Gastrocnemius medialis (tissue), 4 donors: ENCODE data around the gene ENC1. TPM values are rescaled to one million over a fixed set of nuclear protein-coding genes. Genes with fewer than 3 reads are reported as not detected.

Experiments
- ATAC-seq, 2 donors: fragments of 150-250 bp; one replicate each; pipeline ENCODE4 v1.9.1; 2016
- DNase-seq, 2 donors: peaks; one replicate each; pipeline ENCODE4 v3.0.0-alpha.2; 2019
- H3K27ac ChIP-seq, 4 donors: fragments of 200-600 bp; sonication (generic); 1 replicate in 1 of 4; 2 replicates in 3 of 4; pipeline ENCODE4 v1.5.1; 2016 to 2018; ENCODE audit warnings: mild to moderate bottlenecking in 2 of 4, moderate library complexity in 1 of 4
- H3K27me3 ChIP-seq, 3 donors: fragments of 200-600 bp; sonication (generic) in 2 of 3; 1 replicate in 1 of 3; 2 replicates in 2 of 3; pipeline versions ENCODE4 v1.5.1 to v1.6.0; 2016 to 2019; ENCODE audit warnings: mild to moderate bottlenecking in 1 of 3, moderate library complexity in 1 of 3
- H3K36me3 ChIP-seq, 2 donors: fragments of 200-600 bp; sonication (generic) in 1 of 2; one replicate each; pipeline ENCODE4 v1.5.1; 2017 to 2018
- H3K4me1 ChIP-seq, 2 donors: fragments of 200-600 bp; sonication (generic) in 1 of 2; one replicate each; pipeline ENCODE4 v1.5.1; 2016 to 2017; ENCODE audit warnings: mild to moderate bottlenecking in 2 of 2
- H3K4me3 ChIP-seq, 4 donors: fragments of 200-600 bp; sonication (generic) in 3 of 4; 1 replicate in 1 of 4; 2 replicates in 3 of 4; pipeline ENCODE4 v1.5.1; 2016 to 2019; ENCODE audit warnings: mild to moderate bottlenecking in 2 of 4
- H3K9me3 ChIP-seq, 3 donors: fragments of 200-600 bp; sonication (generic) in 2 of 3; 1 replicate in 1 of 3; 2 replicates in 2 of 3; pipeline ENCODE4 v1.5.1; 2016 to 2019
- CTCF ChIP-seq, 5 experiments: fragments of 450-650 bp in 3 of 5; fragments of 200-600 bp in 2 of 5; sonication (generic) in 2 of 5; IDR thresholded peaks in 4 of 5; conservative IDR thresholded peaks in 1 of 5; 1 replicate in 4 of 5; 2 replicates in 1 of 5; pipeline ENCODE4 v1.5.1; 2016 to 2019; ENCODE audit warnings: antibody characterized with exemption in 5 of 5, mild to moderate bottlenecking in 3 of 5, moderate library complexity in 3 of 5
- POLR2A ChIP-seq, 2 donors: fragments of 450-650 bp; IDR thresholded peaks; one replicate each; pipeline ENCODE4 v1.6.1; 2017; ENCODE audit warnings: antibody characterized with exemption in 2 of 2, mild to moderate bottlenecking in 2 of 2, moderate library complexity in 2 of 2
- in situ Hi-C, 4 donors: fragments of 200-750 bp; cut with MboI; loops; one replicate each; pipeline versions ENCODE4 v1.15.0 to v1.8.0; 2017; ENCODE audit warnings: low sequenced_read_pairs in 4 of 4
- intact Hi-C: fragments of 100-400 bp; cut with DNase I; formaldehyde crosslinking; loops from one replicate; pipeline ENCODE4 v1.15.1; 2023; ENCODE audit warnings: low total_unique reads
- total RNA-seq, 4 donors: library from RNA; depleted of rRNA; stranded (reverse); fragments of >200 nt; gene quantifications; one replicate each; pipeline versions ENCODE4 v1.1.0 to v1.2.3, GENCODE V29; 2016

ENC1 gene
- total RNA-seq, 4 donors from 2014 or later = 2.2 to 3.4 (median 2.5) TPM

GRCh38 chr5:74613283-74613682, 27.2 kb downstream of the ENC1 start:
- no peaks in the 10 kb centered on the region for H3K36me3 ChIP-seq
- ATAC-seq (no peak), DNase-seq (no peak)
- in situ Hi-C loops = no loop called here
- TF ChIP-seq POLR2A (IDR thresholded peaks at IDR 0.05) = no peak
- TF ChIP-seq CTCF (IDR thresholded peaks at IDR 0.05 in 4 of 5, conservative IDR thresholded peaks at IDR 0.05 in 1 of 5) = no peak
- no peak overlapping the region for H3K4me3 ChIP-seq
- H3K9me3 ChIP-seq = no peaks in the 10 kb centered on the region
- intact Hi-C loops = no loop called here
- no peaks in the 10 kb centered on the region for H3K27me3 ChIP-seq
- H3K27ac ChIP-seq = no peak overlapping the region
- H3K4me1 ChIP-seq = no peaks in the 10 kb centered on the region

GRCh38 chr5:74612045-74612444, 28.5 kb downstream of the ENC1 start:
- no peaks in the 10 kb centered on the region for H3K9me3 ChIP-seq
- ATAC-seq = no peak
- no peak for DNase-seq
- no peak overlapping the region for H3K4me3 ChIP-seq
- no peak overlapping the region for H3K27ac ChIP-seq
- in situ Hi-C loops = no loop called here
- H3K4me1 ChIP-seq = no peaks in the 10 kb centered on the region
- H3K36me3 ChIP-seq = no peaks in the 10 kb centered on the region
- no peak for TF ChIP-seq CTCF (IDR thresholded peaks at IDR 0.05 in 4 of 5, conservative IDR thresholded peaks at IDR 0.05 in 1 of 5)
- TF ChIP-seq POLR2A (IDR thresholded peaks at IDR 0.05) = no peak
- intact Hi-C loops = no loop called here
- H3K27me3 ChIP-seq = no peaks in the 10 kb centered on the region

GRCh38 chr5:74608736-74609601, 31.6 kb downstream of the ENC1 start:
- Histone ChIP-seq H3K27me3 (no peaks in the 10 kb centered on the region), H3K36me3 (no peaks in the 10 kb centered on the region), H3K9me3 (no peaks in the 10 kb centered on the region), H3K27ac (no peak overlapping the region), H3K4me1 (no peaks in the 10 kb centered on the region), H3K4me3 (no peak overlapping the region)
- TF ChIP-seq POLR2A (IDR thresholded peaks at IDR 0.05) = no peak
- TF ChIP-seq CTCF (IDR thresholded peaks at IDR 0.05 in 4 of 5, conservative IDR thresholded peaks at IDR 0.05 in 1 of 5) = no peak
- ATAC-seq = no peak
- intact Hi-C loops = no loop called here
- DNase-seq = no peak
- in situ Hi-C loops = no loop called here

- Histone ChIP-seq H3K27ac (no peak overlapping the region), H3K4me1 (no peaks in the 10 kb centered on the region), H3K36me3 (no peaks in the 10 kb centered on the region), H3K9me3 (no peaks in the 10 kb centered on the region), H3K27me3 (no peaks in the 10 kb centered on the region), H3K4me3 (no peak overlapping the region)
- TF ChIP-seq CTCF (IDR thresholded peaks at IDR 0.05 in 4 of 5, conservative IDR thresholded peaks at IDR 0.05 in 1 of 5) (no peak), POLR2A (IDR thresholded peaks at IDR 0.05) (no peak)
- ATAC-seq (no peak), DNase-seq (no peak)
- in situ Hi-C loops (no loop called here), intact Hi-C loops (no loop called here)
Measured at GRCh38 chr5:74605759-74606158, 34.8 kb downstream of the ENC1 start.
